ENCODE data around the gene IL12A. TPM values are rescaled to one million over a fixed set of nuclear protein-coding genes. Genes with fewer than 3 reads are reported as not detected.

Gene IL12A
- total RNA-seq, 1 donor from 2014 or later = 0.54 TPM

GRCh38 chr3:160020057-160020711 is 31.5 kb downstream of the IL12A start:
- no peaks in the 10 kb centered on the region for H3K9me3 Mint-ChIP-seq
- no peaks in the 10 kb centered on the region for H3K27me3 Mint-ChIP-seq (ENCODE audit: low read depth)
- peak overlapping the region; percentile 20 for H3K27ac Mint-ChIP-seq (ENCODE audit: unreplicated experiment)
- no peaks in the 10 kb centered on the region for H3K36me3 Mint-ChIP-seq (ENCODE audit: low read depth)
- H3K4me3 Mint-ChIP-seq = no peak overlapping the region
- peaks cover 10% of the 10 kb centered on the region for H3K4me1 Mint-ChIP-seq
- DNase-seq (ENCODE audit: low read depth, low spot score) = no peak
- TF ChIP-seq, protein P1, sequence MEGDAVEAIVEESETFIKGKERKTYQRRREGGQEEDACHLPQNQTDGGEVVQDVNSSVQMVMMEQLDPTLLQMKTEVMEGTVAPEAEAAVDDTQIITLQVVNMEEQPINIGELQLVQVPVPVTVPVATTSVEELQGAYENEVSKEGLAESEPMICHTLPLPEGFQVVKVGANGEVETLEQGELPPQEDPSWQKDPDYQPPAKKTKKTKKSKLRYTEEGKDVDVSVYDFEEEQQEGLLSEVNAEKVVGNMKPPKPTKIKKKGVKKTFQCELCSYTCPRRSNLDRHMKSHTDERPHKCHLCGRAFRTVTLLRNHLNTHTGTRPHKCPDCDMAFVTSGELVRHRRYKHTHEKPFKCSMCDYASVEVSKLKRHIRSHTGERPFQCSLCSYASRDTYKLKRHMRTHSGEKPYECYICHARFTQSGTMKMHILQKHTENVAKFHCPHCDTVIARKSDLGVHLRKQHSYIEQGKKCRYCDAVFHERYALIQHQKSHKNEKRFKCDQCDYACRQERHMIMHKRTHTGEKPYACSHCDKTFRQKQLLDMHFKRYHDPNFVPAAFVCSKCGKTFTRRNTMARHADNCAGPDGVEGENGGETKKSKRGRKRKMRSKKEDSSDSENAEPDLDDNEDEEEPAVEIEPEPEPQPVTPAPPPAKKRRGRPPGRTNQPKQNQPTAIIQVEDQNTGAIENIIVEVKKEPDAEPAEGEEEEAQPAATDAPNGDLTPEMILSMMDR (conservative IDR thresholded peaks at IDR 0.05) = no peak

- no peak overlapping the region for H3K4me3 Mint-ChIP-seq
- DNase-seq (ENCODE audit: low read depth, low spot score) = no peak
- H3K36me3 Mint-ChIP-seq (ENCODE audit: low read depth) = no peaks in the 10 kb centered on the region
- H3K27me3 Mint-ChIP-seq (ENCODE audit: low read depth) = no peaks in the 10 kb centered on the region
- H3K27ac Mint-ChIP-seq (ENCODE audit: unreplicated experiment) = no peak overlapping the region
- no peaks in the 10 kb centered on the region for H3K9me3 Mint-ChIP-seq
- TF ChIP-seq, protein P1 (conservative IDR thresholded peaks at IDR 0.05) = no peak
- H3K4me1 Mint-ChIP-seq = peaks cover 5% of the 10 kb centered on the region
Observed at GRCh38 chr3:160022068-160022467, 33.4 kb downstream of the IL12A start.

GRCh38 chr3:160023476-160023875 is 34.8 kb downstream of the IL12A start:
- no peak for DNase-seq (ENCODE audit: low read depth, low spot score)
- Mint-ChIP-seq H3K27ac (ENCODE audit: unreplicated experiment) (no peak overlapping the region), H3K4me1 (peaks cover 5% of the 10 kb centered on the region), H3K36me3 (ENCODE audit: low read depth) (no peaks in the 10 kb centered on the region), H3K9me3 (no peaks in the 10 kb centered on the region), H3K4me3 (no peak overlapping the region), H3K27me3 (ENCODE audit: low read depth) (no peaks in the 10 kb centered on the region)
- TF ChIP-seq, protein P1 (conservative IDR thresholded peaks at IDR 0.05) = no peak

DNA sequence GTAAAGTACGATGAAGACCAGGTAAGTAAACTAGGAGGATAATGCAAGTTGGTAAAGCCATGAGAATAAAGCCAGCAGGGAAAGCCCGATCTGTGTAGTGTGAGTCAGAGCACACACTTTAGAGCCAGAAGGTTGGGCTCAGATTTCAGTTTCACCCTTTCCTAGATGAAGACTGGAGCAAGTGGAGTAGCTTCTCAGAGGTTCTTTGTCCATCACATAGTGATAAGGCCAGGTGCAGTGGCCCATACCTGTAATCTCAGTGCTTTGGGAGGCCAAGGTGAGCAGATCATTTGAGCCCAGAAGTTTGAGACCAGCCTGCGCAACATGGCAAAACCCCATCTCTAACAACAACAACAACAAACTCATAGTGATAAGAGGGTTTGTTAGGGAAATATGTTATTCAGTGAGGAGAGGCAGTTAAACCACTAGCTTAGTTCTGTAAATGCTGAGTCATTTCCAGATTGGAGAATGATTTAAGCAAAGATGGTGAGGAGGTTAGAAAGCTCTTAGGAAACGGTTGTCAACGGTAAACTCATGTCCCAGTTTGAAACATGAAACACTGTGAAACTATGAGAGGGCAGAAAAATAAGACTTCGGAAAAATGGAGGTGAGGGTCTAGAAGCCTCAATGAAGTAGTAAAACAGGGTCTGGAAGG is 39.0 kb downstream of the IL12A start:
- Mint-ChIP-seq H3K9me3 (no peaks in the 10 kb centered on the region), H3K27ac (ENCODE audit: unreplicated experiment) (no peak overlapping the region), H3K4me1 (peaks cover 4% of the 10 kb centered on the region), H3K4me3 (no peak overlapping the region), H3K36me3 (ENCODE audit: low read depth) (no peaks in the 10 kb centered on the region), H3K27me3 (ENCODE audit: low read depth) (no peaks in the 10 kb centered on the region)
- TF ChIP-seq, protein P1 (conservative IDR thresholded peaks at IDR 0.05) = no peak
- no peak for DNase-seq (ENCODE audit: low read depth, low spot score)

DNA sequence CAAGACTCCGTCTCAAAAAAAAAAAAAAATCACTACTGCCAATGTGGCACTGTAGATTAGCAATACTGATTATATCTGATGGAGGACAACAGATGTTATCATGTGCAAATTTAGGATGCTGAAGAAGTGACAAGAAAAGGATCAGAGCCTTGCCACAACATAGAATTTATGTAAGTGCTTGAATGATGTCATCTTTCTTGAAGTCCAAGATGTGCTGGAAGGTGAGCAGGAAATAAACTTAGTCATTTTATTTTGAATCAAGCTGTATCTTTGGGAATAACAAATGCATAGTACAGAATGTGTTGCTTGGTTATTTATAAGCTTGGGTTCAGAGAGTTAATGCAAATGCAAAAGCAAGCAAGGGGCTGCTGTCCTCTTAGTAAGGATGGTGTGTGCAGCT is 47.1 kb downstream of the IL12A start:
- H3K27ac Mint-ChIP-seq (ENCODE audit: unreplicated experiment) = no peak overlapping the region
- peaks cover 40% of the 10 kb centered on the region for H3K27me3 Mint-ChIP-seq (ENCODE audit: low read depth)
- no peak overlapping the region for H3K4me3 Mint-ChIP-seq
- TF ChIP-seq, protein P1 (conservative IDR thresholded peaks at IDR 0.05) = no peak
- no peaks in the 10 kb centered on the region for H3K36me3 Mint-ChIP-seq (ENCODE audit: low read depth)
- H3K4me1 Mint-ChIP-seq = peaks cover 10% of the 10 kb centered on the region
- DNase-seq (ENCODE audit: low read depth, low spot score) = no peak
- H3K9me3 Mint-ChIP-seq = no peaks in the 10 kb centered on the region

Data from neural crest cell (in vitro differentiated cells).